HG03108 (cell line): ENCODE measurements around the gene PRSS3.
"Not testable (repeated sequence)": the region's sequence is repeated elsewhere in the genome, so short reads cannot be mapped to it uniquely, and the experiment has no call there.

Source experiments
- ATAC-seq: cut with Tn5 transposase; IDR thresholded peaks from one replicate; pipeline ENCODE4 v1.9.1; 2021; ENCODE audit warnings: moderate library complexity; ENCODE audit not compliant: unreplicated experiment

PRSS3 gene

DNA sequence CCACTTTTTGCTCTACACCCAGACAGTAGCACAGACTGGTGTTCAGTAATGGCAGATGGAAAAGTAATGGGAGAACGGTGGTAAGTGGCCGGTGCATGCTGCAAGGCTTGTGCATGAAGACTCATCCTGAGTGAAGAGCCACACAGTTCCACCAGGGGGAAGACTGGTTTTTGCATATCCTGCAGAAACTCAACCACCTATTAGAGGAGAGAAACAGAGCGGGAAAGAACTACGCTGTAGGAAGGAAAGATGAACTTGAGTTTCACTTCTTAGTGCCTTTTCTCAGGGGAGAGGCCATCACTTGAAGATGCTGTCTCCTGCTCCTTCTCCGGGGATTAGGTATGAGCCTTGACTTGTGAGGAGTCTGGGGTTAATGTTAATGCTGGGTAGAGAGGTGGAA is 9.4 kb upstream of the PRSS3 start:
- ATAC-seq = no peak

DNA sequence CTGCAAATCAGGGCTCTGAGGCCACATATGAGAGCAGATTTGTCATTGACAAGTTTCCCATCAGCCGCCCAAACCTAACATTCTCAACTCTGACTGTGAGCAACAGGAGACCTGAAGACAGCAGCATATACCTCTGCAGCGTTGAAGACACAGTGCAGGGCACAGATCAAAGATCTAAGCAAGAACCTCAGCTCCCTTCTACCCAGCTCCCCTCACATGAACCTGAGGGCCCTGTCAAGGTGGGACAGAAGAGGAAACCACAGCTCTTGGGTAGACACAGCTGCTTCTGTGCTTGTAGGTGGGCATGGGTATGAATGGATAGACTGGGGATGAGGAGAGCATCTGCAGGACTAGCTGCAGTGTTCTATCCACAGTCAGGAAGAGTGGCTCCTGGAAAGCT is 8.7 kb upstream of the PRSS3 start:
- ATAC-seq = no peak

DNA sequence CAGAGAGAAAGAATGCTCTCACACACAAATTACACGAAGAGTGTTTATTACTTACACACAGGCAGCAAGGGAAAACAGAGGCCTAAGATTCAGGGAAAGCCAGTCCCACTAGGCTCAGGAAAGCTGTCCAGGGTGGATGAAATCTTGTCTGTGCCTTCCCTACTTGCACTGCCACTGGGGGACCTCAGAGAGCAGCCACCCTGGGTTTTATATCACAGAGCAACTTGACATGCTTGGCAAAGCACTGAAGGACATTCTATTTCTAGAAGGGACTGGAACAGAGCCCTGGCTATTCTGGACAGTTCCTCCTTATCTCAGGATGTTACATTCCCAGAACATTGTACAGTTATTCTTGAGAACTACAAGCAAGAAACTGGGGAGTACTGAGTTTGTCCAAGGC is 7.5 kb upstream of the PRSS3 start:
- no peak for ATAC-seq

DNA sequence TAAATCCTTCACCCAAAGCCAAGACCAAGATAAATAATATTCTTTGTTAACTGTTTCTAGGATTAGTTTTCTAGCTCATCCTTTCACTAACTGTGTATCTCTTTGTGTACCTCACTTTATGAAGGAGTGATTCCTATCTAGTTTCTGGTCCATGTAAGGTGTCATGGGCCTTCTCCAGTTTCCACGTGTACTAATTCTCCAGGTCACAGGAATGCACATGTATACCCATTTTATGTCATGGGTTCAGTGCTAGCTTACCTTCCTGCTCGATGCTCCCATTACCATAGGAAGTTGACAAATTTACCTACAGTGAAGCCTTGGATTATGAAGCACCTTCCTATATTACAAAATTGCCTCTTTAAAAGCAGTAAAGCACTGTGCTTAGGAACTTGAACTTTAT is 5.9 kb upstream of the PRSS3 start:
- not testable (repeated sequence) for ATAC-seq

DNA sequence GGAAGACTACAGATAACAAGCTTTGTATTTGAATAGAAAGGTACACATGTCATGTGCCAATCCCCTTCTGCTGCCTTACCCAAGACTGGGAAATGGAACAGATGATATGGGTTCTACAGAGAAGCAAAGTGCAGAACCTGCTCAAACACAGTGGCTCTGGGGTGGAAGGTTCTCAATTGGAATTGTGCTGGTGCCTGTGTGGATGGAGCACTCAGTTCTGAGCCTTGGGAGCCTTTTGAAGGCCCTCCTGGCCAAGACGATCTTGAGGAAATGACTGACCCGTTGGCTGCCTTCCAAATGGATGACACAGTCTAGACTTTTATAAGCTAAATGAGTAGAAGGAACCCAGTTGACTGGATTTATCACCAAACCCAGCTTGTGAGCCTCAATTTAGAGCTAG is 4.2 kb upstream of the PRSS3 start:
- no peak for ATAC-seq

DNA sequence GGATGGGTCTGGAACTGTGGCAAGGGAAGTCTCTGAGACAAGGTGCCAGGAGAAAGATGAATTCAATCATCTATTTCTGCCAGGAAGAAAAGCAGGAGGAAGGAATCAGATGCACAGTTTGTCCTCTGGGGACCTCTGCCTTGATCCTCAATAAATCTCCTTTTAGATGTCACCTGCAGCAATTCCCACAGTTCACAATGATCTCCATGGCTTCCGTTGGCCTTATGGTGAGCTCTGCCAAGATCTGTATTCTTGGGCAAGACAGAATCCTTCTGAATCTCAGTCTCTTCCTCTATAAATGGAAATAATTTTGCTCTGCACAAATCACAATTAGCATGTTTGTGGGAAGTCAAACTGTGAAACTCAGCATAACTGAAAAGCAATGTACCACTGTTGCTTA is 1.9 kb upstream of the PRSS3 start:
- ATAC-seq = not testable (repeated sequence)

DNA sequence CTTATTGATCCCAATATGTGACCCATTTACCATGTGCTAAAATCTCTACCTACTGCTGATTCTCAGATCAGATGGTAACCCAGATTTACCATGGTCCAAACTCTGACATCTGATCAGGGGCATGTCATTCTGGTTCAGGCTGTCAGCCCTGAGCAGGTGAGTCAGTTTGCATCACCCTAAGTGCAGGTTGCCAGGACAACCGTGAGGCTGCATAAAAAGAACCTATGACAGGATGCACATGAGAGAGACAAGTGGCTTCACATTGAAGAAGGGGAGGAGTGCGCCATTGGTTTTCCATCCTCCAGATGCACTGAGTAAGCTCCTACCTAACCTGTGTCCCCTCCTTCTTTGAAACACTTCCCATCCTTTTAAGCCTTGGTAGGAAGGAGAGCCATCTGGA is 801 bp upstream of the PRSS3 start:
- no peak for ATAC-seq

DNA sequence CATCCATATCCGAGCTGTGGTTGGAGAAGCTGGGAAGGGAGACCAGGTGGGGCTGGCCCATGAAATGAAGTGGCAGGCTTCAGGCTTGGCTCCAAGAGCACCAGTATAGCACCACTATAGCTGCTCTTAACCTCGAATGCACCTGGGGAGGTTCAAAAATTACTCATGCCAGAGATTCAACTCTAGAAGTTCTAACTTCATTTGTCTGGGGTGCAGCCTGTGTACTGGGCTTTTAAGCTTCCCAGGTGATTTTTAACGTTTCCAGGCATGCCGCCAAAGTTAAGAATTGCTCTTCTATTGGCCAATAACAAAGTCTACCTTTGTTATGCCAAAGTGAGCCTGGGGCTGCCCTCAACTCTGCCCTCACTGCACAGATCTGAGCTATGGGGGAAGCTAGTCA is 458 bp downstream of the PRSS3 start:
- ATAC-seq = no peak

DNA sequence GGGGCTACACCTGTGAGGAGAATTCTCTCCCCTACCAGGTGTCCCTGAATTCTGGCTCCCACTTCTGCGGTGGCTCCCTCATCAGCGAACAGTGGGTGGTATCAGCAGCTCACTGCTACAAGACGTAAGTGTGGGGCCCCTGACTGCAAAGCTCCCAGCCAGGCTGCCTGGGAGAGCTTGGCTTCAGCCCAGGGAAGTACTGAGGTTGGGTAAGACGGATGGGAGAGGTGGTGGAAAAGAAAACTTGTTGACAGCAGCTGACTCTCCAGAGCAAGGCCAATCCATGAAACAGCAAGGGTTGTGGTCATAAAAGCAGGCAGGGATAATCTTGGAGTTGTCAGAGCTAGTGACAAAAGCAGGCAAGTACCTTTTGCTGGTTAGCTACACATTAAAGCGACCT is 1.3 kb downstream of the PRSS3 start:
- ATAC-seq = not testable (repeated sequence)

DNA sequence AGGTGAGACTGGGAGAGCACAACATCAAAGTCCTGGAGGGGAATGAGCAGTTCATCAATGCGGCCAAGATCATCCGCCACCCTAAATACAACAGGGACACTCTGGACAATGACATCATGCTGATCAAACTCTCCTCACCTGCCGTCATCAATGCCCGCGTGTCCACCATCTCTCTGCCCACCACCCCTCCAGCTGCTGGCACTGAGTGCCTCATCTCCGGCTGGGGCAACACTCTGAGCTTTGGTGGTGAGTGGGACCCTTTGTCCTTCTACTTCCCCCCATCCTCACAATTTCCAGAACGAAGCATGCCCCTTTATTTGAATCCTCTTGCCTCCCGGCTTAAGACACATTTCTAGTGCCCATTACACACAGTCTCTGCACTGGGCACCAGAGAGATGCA is 2.5 kb downstream of the PRSS3 start:
- ATAC-seq = no peak

DNA sequence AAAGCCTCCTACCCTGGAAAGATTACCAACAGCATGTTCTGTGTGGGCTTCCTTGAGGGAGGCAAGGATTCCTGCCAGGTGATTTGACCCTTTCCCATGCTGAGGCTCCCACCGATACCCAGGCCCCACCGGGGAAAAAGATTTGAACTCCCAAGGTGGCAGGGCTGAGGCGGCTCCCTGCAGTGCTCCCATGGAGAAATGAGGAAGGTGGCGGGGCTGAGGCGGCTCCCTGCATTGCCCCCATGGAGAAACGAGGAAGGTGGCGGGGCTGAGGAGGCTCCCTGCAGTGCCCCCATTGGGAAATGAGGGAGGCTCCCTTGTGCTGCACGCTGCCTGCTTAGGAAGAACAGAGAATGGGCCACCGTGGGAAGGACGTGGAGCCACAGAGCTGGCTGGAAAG is 3.2 kb downstream of the PRSS3 start:
- no peak for ATAC-seq

DNA sequence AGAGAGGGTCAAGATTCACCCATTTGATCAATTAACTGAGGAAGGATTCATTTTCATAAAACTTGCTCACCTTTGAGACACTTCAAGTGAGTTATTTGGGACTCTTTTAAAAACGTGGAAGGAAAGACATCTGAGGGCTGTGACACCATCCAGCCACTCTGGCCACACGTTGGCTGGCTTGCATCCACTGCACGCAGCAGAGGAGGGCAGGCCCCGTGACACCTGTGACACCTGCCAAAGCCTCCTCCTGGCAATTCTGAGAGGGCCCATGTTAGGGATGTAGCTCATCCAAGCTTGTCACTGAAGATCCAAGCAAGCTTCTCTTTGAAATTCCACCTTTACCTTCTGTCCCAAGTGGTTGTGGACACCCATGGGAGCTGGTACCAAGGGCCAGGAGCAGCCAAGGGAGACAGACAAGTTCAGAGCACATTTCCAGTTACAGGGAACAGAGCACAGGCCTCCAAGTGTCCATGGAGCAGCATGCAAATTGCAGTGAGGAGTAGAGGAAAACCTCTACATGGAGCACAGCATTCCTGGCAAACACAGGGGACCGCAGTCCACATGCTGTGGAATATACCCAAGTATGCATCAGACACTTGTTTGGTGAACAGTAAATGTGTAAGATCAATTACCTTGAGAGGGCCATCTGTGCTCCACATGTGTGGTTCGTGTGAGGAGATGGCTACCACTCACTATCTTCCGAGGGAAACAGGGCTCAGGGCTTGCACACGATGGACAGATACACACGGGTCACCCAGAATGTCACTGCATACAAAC is 4.8 kb downstream of the PRSS3 start:
- ATAC-seq = no peak

DNA sequence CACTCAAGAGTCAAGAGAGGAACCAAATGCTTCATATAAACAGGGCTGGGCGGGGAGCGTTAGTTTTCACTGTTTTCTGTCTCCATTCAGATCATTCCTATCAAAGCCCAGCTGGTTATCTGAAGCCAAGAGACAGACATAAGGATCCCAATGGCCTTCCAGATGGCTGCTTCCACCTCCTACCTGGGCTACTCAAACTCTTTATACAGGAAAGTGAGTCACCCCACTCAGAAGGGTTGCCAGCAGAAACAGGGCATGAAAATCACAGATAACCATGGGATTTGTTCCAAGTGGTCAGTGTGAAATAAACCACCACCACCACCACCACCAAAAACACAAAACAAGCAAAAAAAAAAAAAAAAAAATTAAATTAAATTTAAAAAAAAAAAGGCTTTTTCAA is 5.5 kb downstream of the PRSS3 start:
- no peak for ATAC-seq

DNA sequence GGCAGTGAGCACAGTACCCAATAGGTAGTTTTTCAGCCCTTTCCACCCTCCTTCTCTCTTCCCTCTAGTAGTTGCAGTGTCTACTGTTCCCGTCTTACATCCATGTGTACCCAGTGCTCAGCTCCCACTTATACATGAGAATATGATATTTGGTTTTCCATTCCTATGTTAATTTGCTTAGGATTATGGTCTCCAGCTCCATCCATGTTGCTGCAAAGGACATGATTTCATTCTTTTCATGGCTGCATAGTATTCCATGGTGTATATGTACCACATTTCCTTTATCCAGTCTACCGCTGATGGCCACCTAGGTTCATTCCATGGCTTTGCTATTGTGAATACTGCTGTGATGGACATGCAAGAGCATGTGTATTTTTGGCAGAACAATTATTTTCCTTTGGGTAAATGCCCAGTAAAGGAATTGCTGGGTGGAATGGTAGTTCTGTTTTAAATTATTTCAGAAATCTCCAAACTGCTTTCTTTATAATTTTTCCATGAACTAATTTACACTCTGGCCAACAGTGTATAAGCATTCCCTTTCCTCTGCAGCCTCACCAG is 6.7 kb downstream of the PRSS3 start:
- ATAC-seq = not testable (repeated sequence)

DNA sequence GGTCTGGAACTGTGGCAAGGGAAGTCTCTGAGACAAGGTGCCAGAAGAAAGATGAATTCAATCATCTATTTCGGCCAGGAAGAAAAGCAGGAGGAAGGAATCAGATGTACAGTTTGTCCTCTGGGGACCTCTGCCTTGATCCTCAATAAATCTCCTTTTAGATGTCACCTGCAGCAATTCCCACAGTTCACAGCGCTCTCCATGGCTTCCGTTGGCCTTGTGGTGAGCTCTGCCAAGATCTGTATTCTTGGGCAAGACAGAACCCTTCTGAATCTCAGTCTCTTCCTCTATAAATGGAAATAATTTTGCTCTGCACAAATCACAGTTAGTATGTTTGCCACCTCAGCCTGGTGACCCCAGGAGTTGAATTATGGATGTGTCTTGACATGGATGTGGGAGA is 8.8 kb downstream of the PRSS3 start:
- ATAC-seq = not testable (repeated sequence)

DNA sequence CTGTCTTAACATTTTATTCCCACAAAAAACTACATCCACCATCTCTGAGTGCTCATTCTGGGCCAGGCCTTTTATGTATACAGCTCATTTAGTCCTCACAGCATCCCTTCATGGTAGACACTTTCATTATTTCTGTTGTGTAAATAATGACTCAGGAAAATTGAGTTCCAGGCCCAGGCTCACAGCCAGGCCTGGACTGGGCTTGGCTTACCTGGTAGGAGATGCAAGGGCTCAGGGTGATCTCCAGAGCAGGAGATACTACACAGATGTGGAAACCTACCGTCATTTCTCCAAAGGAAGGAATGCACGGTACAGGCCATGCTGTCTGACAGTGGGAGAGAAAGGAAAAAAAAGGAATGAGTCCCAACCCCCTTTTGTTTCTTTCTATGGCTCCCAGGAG is 11.8 kb downstream of the PRSS3 start:
- not testable (repeated sequence) for ATAC-seq

DNA sequence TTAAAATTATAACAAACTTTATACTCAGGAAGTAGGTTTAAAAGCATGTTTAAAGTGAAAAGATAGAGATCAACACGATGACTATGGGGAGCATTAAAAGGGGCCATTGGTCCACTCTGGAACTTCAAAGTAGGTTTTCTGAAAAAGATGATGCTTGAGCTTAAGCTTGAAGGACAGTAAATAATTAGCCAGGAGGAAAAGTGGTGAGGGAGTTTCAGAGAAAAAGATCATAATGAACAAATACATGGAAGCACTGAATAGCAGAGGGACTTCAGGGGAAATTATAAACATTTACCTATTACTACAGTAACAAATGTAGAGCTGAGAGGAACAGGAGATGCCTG is 13.6 kb downstream of the PRSS3 start:
- ATAC-seq = peak; percentile 40

DNA sequence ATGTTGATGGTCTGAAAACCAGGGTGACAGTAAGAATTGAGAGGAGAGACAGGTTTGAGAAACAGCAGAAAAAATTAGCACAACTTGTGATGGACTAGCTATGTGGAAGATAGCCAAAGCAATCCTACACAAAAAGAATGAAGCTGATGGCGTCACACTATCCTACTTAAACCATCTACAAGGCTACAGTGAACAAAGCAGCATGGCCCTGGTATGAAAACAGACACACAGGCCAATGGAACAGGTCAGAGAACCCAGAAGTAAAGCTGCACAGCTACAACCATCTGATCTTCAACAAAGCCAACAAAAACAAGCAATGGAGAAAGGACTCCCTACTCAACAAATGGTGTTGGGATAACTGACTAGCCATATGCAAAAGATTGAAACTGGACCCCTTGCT is 14.1 kb downstream of the PRSS3 start:
- no peak for ATAC-seq

DNA sequence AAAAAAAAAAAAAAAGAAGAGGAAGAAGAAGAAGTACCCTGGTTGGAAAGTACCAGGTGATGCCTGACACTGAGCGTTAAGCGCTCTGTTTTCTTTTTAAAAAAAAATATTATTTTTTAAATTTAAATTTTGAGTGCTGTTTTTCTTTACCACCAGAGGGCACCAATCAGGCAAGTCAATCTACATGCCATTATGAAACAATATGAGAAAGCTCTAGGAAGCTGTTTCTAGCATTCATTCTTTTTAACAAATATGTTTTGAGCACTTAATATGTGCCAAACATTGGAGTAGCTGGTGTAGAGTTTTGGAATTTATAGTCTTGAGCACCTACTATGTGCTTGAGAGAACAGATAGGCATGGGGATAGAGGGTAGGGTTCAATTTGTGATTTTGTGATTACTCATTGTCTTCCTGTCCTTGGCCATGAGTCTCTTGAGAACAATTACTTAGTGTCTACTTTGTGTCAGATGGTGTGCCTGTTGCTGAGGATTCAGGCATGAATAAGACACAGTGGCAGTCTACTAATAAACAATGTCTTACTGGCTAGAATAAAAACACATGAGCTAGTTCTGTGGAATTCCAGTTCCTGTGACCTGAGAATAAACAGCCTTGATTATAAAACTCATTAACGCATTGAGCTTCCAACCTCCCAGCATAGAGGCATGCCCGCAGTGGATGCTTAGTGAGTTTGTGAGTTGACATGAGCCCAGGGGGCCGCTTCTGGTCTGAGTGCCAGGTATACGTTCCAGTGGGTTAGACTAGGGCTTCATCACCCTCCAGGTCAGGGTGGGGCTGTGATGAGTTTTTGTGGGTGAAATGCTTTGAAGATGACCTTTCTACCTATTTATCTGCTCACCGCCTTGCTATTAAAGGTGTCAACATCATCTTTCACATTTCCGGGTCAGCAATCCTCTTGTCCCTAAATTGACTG is 18.6 kb downstream of the PRSS3 start:
- no peak for ATAC-seq

DNA sequence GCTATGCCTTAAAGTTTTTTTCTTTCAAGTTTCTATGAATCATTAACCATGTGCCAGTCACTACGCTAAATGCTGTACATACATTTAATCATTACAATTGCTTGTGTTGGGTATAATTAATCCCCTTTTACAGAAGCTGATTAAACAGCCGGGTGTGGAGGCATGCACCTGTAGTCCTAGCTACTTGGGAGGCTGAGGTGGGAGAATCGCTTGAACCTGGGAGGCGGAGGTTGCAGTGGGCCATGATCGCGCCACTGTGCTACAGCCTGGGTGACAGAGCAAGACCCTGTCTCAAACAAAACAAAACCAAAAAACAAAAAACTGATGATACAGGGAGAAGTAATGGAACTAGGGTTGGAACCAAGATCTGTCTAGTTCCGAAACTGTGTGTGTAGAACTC is 20.4 kb downstream of the PRSS3 start:
- no peak for ATAC-seq

DNA sequence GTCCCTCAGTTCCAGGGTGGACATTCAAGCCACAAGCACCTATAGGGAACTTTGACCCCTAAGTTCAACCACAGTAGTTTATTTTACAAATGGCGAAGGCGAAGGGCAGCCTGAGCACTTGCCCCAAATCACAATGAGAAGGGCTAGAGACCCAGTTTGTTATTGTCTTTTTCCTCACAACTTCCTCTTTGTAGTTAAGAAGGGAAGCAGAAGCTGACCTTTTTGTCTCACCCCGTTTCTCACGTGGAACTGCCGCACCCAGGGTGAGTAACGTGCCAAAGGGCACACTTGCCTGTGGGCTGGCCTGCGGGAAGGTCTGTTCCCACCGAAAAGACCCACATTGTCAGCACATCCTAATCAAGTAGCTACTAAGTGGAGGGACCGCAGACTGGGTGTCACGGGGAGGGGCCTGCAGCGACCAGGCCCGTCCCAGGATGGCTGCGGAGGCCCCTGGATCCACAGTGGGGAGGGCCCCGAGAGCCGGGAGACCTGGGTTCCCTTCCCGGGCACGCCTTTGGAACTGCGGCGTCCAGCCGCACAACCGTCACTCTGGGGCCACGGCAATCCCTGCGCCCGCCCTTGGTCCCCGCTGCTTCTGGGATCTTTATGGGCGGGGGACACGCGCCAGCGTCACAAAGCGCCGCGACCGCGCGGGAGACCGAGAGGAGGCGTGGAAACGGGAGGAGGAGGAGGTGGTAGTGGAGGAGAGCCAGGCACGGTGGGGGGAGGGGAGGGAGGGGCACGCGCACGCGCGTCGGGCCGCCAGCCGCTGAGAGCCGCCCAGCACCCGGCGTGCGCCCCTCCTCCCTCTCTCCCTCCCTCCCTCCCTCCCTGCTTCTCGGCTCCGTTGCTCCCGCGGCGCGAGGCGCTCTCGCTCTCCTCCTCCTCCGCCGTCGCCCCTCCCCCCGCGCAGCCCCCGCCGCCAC is 21.2 kb downstream of the PRSS3 start, which contains the start of gene UBE2R2:
TSS of gene UBE2R2 (plus strand) at position 834 of the 926 bp plus-strand sequence. CDS start 598 bp downstream, outside the sequence.
- ATAC-seq = peak; percentile 44
